Measurements from ENCODE around the gene DDX10.

DDX10 gene

DNA sequence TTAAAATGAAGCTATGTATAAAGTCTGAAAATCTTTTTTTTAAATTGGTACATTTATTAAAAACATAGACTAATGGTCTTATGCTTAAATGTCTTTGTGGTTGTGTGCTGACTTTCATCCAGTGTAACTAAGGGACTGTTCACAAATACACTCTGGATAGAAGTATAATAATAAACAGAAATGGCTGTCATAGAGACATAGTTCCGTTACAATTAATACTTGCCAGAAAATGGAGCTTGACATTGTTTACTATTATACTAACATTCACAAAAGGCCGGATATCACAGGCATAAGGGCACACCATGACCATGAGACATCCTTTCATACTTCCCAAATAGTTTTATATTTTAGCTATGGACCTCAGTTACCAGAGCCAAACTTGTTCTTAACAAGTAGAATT, 161.3 kb downstream of the DDX10 start:
- TF ChIP-seq, protein P1, sequence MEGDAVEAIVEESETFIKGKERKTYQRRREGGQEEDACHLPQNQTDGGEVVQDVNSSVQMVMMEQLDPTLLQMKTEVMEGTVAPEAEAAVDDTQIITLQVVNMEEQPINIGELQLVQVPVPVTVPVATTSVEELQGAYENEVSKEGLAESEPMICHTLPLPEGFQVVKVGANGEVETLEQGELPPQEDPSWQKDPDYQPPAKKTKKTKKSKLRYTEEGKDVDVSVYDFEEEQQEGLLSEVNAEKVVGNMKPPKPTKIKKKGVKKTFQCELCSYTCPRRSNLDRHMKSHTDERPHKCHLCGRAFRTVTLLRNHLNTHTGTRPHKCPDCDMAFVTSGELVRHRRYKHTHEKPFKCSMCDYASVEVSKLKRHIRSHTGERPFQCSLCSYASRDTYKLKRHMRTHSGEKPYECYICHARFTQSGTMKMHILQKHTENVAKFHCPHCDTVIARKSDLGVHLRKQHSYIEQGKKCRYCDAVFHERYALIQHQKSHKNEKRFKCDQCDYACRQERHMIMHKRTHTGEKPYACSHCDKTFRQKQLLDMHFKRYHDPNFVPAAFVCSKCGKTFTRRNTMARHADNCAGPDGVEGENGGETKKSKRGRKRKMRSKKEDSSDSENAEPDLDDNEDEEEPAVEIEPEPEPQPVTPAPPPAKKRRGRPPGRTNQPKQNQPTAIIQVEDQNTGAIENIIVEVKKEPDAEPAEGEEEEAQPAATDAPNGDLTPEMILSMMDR (IDR thresholded peaks at IDR 0.05; ENCODE audit: borderline replicate concordance, insufficient read depth, low read depth, low read length), result no peak
- no peak overlapping the region for H3K4me3 ChIP-seq (ENCODE audit: low read depth, low read length)

DNA sequence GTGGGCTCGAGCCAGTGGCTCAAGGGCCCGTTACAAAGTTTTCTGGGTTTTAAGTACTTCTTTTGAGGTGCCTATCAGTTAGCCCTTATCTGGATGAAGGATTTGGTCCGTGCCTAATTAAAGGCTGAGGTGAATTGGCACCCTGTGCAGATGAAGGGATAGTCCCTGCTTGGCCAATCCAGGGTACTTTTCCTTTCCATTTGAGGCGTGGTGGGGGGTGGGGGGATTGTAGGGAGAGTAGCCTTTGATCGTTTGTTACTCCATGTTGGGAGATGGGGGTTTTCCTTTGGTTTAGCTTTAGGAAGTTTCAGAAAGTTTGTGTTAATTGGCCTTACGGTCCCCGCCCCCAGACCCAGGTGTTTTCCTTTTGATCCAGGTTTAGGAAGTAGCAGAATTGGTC, 170.8 kb downstream of the DDX10 start:
- H3K4me3 ChIP-seq (ENCODE audit: low read depth, low read length), result no peak overlapping the region
- TF ChIP-seq, protein P1 (IDR thresholded peaks at IDR 0.05; ENCODE audit: borderline replicate concordance, insufficient read depth, low read depth, low read length), result no peak

DNA sequence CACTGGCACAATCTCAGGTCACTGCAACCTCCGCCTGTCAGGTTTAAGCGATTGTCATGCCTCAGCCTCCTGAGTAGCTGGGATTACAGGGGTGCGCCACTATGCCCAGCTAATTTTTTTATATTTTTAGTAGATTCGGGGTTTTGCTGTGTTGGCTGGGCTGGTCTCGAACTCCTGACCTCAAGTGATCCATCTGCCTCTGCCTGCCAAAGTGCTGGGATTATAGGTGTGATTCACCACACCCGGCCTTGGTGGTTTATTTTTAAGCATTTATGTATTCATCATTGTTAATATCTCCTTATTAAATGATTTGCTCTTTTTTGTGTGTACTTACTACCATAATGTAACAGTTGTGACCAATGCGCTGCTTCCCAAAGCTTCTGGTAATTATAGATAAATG, 171.7 kb downstream of the DDX10 start:
- H3K4me3 ChIP-seq (ENCODE audit: low read depth, low read length), result no peak overlapping the region
- TF ChIP-seq, protein P1 (IDR thresholded peaks at IDR 0.05; ENCODE audit: borderline replicate concordance, insufficient read depth, low read depth, low read length), result no peak

DNA sequence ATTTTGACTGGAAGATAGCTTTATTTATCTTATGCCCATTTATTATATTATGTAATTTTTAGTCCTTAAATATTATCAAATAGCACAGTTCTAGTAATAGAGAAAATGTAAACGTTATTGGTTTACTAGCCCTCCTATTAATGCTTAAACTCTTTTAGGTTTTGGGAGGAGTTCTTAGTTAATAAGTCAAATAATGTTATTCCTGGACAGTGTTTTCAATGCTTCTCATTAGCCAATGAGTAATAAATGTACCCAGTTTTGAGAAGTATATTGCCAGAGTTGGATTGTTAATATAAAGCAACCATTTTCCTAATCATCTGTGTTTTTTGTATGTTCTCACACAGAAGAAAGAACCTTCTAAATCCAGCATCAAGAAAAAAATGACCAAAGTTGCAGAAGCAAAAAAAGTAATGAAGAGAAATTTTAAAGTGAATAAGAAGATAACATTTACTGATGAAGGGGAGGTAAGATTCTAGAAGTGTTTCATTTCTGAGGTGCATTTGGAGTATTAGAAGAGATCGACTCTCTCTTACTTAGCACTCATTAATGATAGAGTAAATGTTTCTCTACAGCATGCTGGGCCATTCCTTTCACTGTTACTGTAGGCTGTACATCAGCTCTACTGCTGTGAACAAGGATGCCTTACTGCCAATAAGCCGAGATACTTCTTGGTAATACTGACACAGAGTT, 173.4 kb downstream of the DDX10 start:
- TF ChIP-seq, protein P1 (IDR thresholded peaks at IDR 0.05; ENCODE audit: borderline replicate concordance, insufficient read depth, low read depth, low read length), result no peak
- no peak overlapping the region for H3K4me3 ChIP-seq (ENCODE audit: low read depth, low read length)

DNA sequence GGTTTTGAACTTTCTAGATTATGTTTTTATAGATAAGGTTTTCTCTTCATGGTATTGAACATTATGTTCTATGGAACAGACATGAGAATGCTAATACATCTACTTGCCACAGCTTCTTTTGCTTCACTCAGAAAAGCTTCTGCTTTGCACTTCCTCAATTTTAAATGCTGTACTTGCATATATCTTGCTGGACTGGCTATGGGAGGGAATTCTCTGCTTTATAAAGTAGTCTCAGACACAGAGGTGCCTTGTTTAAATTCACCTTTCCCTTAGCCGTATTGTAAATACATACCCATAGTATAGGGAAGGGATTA, 173.9 kb downstream of the DDX10 start:
- H3K4me3 ChIP-seq (ENCODE audit: low read depth, low read length), result no peak overlapping the region
- TF ChIP-seq, protein P1 (IDR thresholded peaks at IDR 0.05; ENCODE audit: borderline replicate concordance, insufficient read depth, low read depth, low read length), result no peak

DNA sequence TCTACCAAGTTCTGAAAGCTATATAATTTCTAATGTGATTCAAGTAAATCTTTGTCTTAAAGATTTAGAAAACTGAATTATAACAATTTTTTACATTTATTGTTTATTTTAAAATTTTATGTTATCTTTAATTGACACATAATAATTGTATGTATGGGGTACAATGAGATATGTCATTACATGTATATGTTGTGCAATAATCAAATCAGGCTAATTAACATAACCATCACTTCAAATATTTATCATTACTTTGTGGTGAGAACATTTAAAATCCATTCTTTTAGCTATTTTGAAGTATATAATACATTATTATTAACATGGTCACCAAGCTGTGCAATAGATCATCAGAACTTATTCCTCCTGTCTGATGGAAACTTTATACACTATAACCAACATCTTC, 181.1 kb downstream of the DDX10 start:
- TF ChIP-seq, protein P1 (IDR thresholded peaks at IDR 0.05; ENCODE audit: borderline replicate concordance, insufficient read depth, low read depth, low read length), result no peak
- H3K4me3 ChIP-seq (ENCODE audit: low read depth, low read length), result no peak overlapping the region

DNA sequence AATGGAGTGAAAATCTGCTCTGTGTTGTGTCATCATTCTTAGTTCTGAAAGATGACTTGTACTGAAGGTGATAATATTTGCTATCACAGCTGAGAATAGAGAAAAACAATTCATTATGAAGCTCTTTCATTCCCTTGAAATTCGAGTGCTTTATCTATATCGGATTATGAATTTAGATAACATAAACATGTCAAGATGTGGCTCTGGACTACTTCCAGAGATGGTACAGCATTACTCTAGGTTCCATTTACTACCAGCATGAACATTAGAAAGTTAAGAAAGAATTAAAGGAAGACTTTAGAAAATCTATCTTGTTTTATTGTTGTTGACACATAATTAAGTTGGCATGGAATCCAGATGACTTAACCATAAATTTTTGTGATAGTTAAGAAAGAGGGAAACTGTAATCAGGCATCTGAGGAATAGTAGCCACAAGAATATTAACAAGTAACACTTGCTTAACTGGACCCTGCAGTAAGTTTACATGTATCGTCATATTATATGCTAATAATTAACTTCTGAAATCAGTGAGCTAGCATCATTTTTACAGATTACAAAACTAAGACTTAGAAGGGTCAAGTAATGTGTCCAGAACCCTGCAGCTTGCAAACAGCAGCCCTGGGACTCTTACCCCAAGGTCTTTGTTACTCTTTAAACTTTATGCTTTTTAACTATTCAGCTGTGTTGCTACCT, 182.6 kb downstream of the DDX10 start:
- H3K4me3 ChIP-seq (ENCODE audit: low read depth, low read length), result no peak overlapping the region
- TF ChIP-seq, protein P1 (IDR thresholded peaks at IDR 0.05; ENCODE audit: borderline replicate concordance, insufficient read depth, low read depth, low read length), result no peak
